Activated CD4-positive, alpha-beta T cell treated with anti-CD3 and anti-CD28 coated beads, Interleukin-2, amount 50 U/mL, for 24 hours (primary cell): ENCODE measurements around the gene BCKDHA.
"Not testable (repeated sequence)": the region's sequence is repeated elsewhere in the genome, so short reads cannot be mapped to it uniquely, and the experiment has no call there.

Experiments
- DNase-seq, 2 donors: peaks; one replicate each; pipeline ENCODE4 v3.0.0-alpha.2; 2020; ENCODE audit warnings: low read depth in 1 of 2, low spot score in 1 of 2

BCKDHA gene

GRCh38 chr19:41366089-41366488 lies 31.5 kb upstream of the BCKDHA start:
- no peak for DNase-seq

GRCh38 chr19:41367848-41368301 lies 29.7 kb upstream of the BCKDHA start:
- DNase-seq = no peak

- DNase-seq = no peak
Observed at GRCh38 chr19:41369769-41370168, 27.8 kb upstream of the BCKDHA start.

- not testable (repeated sequence) for DNase-seq
Observed at GRCh38 chr19:41371119-41371518, 26.5 kb upstream of the BCKDHA start.

GRCh38 chr19:41371541-41371940 lies 26.1 kb upstream of the BCKDHA start:
- DNase-seq = no peak

- no peak for DNase-seq
Observed at GRCh38 chr19:41372501-41372900, 25.1 kb upstream of the BCKDHA start.

GRCh38 chr19:41373993-41374392 lies 23.6 kb upstream of the BCKDHA start:
- DNase-seq = no peak

GRCh38 chr19:41376241-41376997 lies 21.2 kb upstream of the BCKDHA start, which contains the start of gene TMEM91:
TSS of gene TMEM91 (plus strand) at chr19:41376533. CDS start at chr19:41378310, 1,777 bp downstream.
- DNase-seq = no peak

GRCh38 chr19:41376998-41377365 lies 20.6 kb upstream of the BCKDHA start:
- DNase-seq = no peak

- DNase-seq = no peak
Observed at GRCh38 chr19:41377977-41378709, 19.5 kb upstream of the BCKDHA start.

- not testable (repeated sequence) for DNase-seq
Observed at GRCh38 chr19:41381536-41381935, 16.1 kb upstream of the BCKDHA start.

- DNase-seq = no peak
Observed at GRCh38 chr19:41384351-41384750, 13.3 kb upstream of the BCKDHA start.

GRCh38 chr19:41386442-41386841 lies 11.2 kb upstream of the BCKDHA start:
- DNase-seq = no peak

GRCh38 chr19:41391618-41392017 lies 6.0 kb upstream of the BCKDHA start:
- DNase-seq = no peak

GRCh38 chr19:41392775-41393174 lies 4.8 kb upstream of the BCKDHA start:
- no peak for DNase-seq

GRCh38 chr19:41395355-41395754 lies 2.3 kb upstream of the BCKDHA start:
- no peak for DNase-seq

- no peak for DNase-seq
Observed at GRCh38 chr19:41398050-41398418, 416 bp downstream of the BCKDHA start.

GRCh38 chr19:41398598-41398997 lies 980 bp downstream of the BCKDHA start:
- DNase-seq = no peak

GRCh38 chr19:41399091-41399490 lies 1.5 kb downstream of the BCKDHA start:
- no peak for DNase-seq

- no peak for DNase-seq
Observed at GRCh38 chr19:41399525-41399924, 1.9 kb downstream of the BCKDHA start.

GRCh38 chr19:41401483-41401882 lies 3.9 kb downstream of the BCKDHA start:
- no peak for DNase-seq

GRCh38 chr19:41402010-41402409 lies 4.4 kb downstream of the BCKDHA start:
- DNase-seq = no peak
